CD4-positive, alpha-beta T cell (primary cell): ENCODE results near the gene IQSEC3. TPM values are rescaled to one million over a fixed set of nuclear protein-coding genes. Genes with fewer than 3 reads are reported as not detected.

ENCODE experiments used
- ATAC-seq: fragments of 200-7000 bp; cut with Tn5 transposase; one replicate; pipeline ENCODE4 v1.10.0; 2022; ENCODE audit warnings: mild to moderate bottlenecking; ENCODE audit not compliant: poor library complexity
- CTCF ChIA-PET: fragments of 350-600 bp; sonication (Branson Sonifier 250); formaldehyde crosslinking; loops from one replicate; lab custom pipeline; 2021; ENCODE audit warnings: antibody characterized with exemption, inconsistent platforms; lab: Charles Lee
- POLR2A ChIA-PET: fragments of 350-600 bp; sonication (Branson Sonifier 250); formaldehyde crosslinking; loops from one replicate; lab custom pipeline; 2021; ENCODE audit warnings: antibody characterized with exemption, inconsistent platforms; lab: Charles Lee
- DNase-seq, 14 experiments: peaks; one replicate each; pipeline ENCODE4 v3.0.0-alpha.2; 2013 to 2020; ENCODE audit warnings: mixed read lengths in 2 of 14
- H3K27ac ChIP-seq, 2 donors: one replicate each; pipeline versions ENCODE4 v1.5.1 to v1.7.0; 2013; ENCODE audit warnings: low read length in 2 of 2, low read depth in 1 of 2, mild to moderate bottlenecking in 1 of 2
- H3K27me3 ChIP-seq, 2 experiments: 1 replicate in 1 of 2; 2 replicates in 1 of 2; pipeline versions ENCODE4 v1.6.1 to v1.7.0; 2013; ENCODE audit warnings: low read length in 2 of 2, control low read depth in 1 of 2, mild to moderate bottlenecking in 1 of 2, moderate library complexity in 1 of 2; ENCODE audit not compliant: insufficient read depth in 2 of 2, control insufficient read depth in 1 of 2
- H3K36me3 ChIP-seq: one replicate; pipeline ENCODE4 v1.6.1; 2013; ENCODE audit warnings: low read length, control low read depth; ENCODE audit not compliant: insufficient read depth
- H3K4me1 ChIP-seq: one replicate; pipeline ENCODE4 v1.6.1; 2013; ENCODE audit warnings: low read length, control low read depth; ENCODE audit not compliant: insufficient read depth
- H3K4me3 ChIP-seq: one replicate; pipeline ENCODE4 v1.5.1; 2013; ENCODE audit warnings: mild to moderate bottlenecking, low read length, moderate library complexity
- H3K9me3 ChIP-seq, 2 experiments: 1 replicate in 1 of 2; 2 replicates in 1 of 2; pipeline versions ENCODE4 v1.6.1 to v1.7.0; 2013; ENCODE audit warnings: low read length in 2 of 2, mild to moderate bottlenecking in 2 of 2, control low read depth in 1 of 2, moderate library complexity in 1 of 2; ENCODE audit not compliant: control insufficient read depth in 1 of 2, insufficient read depth in 1 of 2
- H3K27ac Mint-ChIP-seq: one replicate; pipeline ENCODE4 v1.8.0; 2020; ENCODE audit warnings: mixed read lengths
- H3K27me3 Mint-ChIP-seq: one replicate; pipeline ENCODE4 v1.8.0; 2021; ENCODE audit warnings: mixed read lengths
- H3K36me3 Mint-ChIP-seq: one replicate; pipeline ENCODE4 v1.8.0; 2021; ENCODE audit warnings: low read depth, mixed read lengths
- H3K4me1 Mint-ChIP-seq: one replicate; pipeline ENCODE4 v1.8.0; 2021; ENCODE audit warnings: low read depth, mixed read lengths
- H3K4me3 Mint-ChIP-seq: one replicate; pipeline ENCODE4 v1.8.0; 2020; ENCODE audit warnings: mild to moderate bottlenecking, mixed read lengths
- H3K9me3 Mint-ChIP-seq: one replicate; pipeline ENCODE4 v1.8.0; 2020; ENCODE audit warnings: mixed read lengths
- CTCF ChIP-seq: fragments of 200-600 bp; IDR thresholded peaks from one replicate; pipeline ENCODE4 v1.8.0; 2022; ENCODE audit warnings: antibody characterized with exemption, mild to moderate bottlenecking
- intact Hi-C, 2 experiments: fragments of 100-400 bp; cut with DNase I in 1 of 2; cut with micrococcal nuclease in 1 of 2; formaldehyde crosslinking; loops; one replicate each; pipeline versions ENCODE4 v1.15.1 to v1.9.0; 2023 to 2025; cut with DNase I, micrococcal nuclease
- total RNA-seq, 174 experiments: library from RNA in 2 of 174; stranded (reverse) in 2 of 174; gene quantifications; one replicate each; pipeline ENCODE4 v1.2.3 and lab custom pipeline; 2021 to 2026

Gene IQSEC3
- total RNA-seq, 2 experiments from 2014 or later: 0.19 TPM; not detected in 1

- H3K4me1 ChIP-seq: no peaks in the 10 kb centered on the region
- peaks cover 7% of the 10 kb centered on the region for H3K9me3 Mint-ChIP-seq
- no peaks in the 10 kb centered on the region for H3K36me3 ChIP-seq
- H3K4me3 Mint-ChIP-seq: no peak overlapping the region
- H3K27ac ChIP-seq: no peak overlapping the region
- POLR2A ChIA-PET: no interaction called here
- no peak overlapping the region for H3K27ac Mint-ChIP-seq
- no peaks in the 10 kb centered on the region for H3K4me1 Mint-ChIP-seq
- peaks cover 0 to 17% of the 10 kb centered on the region in 2 experiments for H3K9me3 ChIP-seq
- no peak for TF ChIP-seq CTCF
- H3K27me3 Mint-ChIP-seq: peaks cover 19% of the 10 kb centered on the region
- intact Hi-C loops: no loop called here
- DNase-seq: no peak
- H3K27me3 ChIP-seq: peaks cover 0 to 4% of the 10 kb centered on the region in 2 experiments
- no peaks in the 10 kb centered on the region for H3K36me3 Mint-ChIP-seq
- no peak for ATAC-seq
- no peak overlapping the region for H3K4me3 ChIP-seq
- CTCF ChIA-PET: no interaction called here
Measured at GRCh38 chr12:91213-91612, 24.6 kb downstream of the IQSEC3 start.

GRCh38 chr12:93266-94005 lies 26.9 kb downstream of the IQSEC3 start:
- DNase-seq: no peak
- H3K27me3 Mint-ChIP-seq: peaks cover 25% of the 10 kb centered on the region
- no peak overlapping the region for H3K4me3 ChIP-seq
- no peak for TF ChIP-seq CTCF
- intact Hi-C loops: no loop called here
- CTCF ChIA-PET: no interaction called here
- no peak for ATAC-seq
- no peaks in the 10 kb centered on the region for H3K36me3 ChIP-seq
- H3K27ac Mint-ChIP-seq: no peak overlapping the region
- peaks cover 3 to 4% of the 10 kb centered on the region in 2 experiments for H3K27me3 ChIP-seq
- peaks cover 7% of the 10 kb centered on the region for H3K9me3 Mint-ChIP-seq
- H3K4me1 ChIP-seq: no peaks in the 10 kb centered on the region
- no peak overlapping the region for H3K4me3 Mint-ChIP-seq
- H3K27ac ChIP-seq: no peak overlapping the region
- H3K9me3 ChIP-seq: peaks cover 0 to 17% of the 10 kb centered on the region in 2 experiments
- POLR2A ChIA-PET: no interaction called here
- H3K36me3 Mint-ChIP-seq: no peaks in the 10 kb centered on the region
- no peaks in the 10 kb centered on the region for H3K4me1 Mint-ChIP-seq

- no peak for DNase-seq
- CTCF ChIA-PET: no interaction called here
- Mint-ChIP-seq H3K4me3 (no peak overlapping the region), H3K36me3 (no peaks in the 10 kb centered on the region), H3K27me3 (peaks cover 48% of the 10 kb centered on the region), H3K4me1 (no peaks in the 10 kb centered on the region), H3K9me3 (no peaks in the 10 kb centered on the region), H3K27ac (no peak overlapping the region)
- ATAC-seq: no peak
- Histone ChIP-seq H3K4me3 (no peak overlapping the region), H3K27me3 (peaks cover 7 to 11% of the 10 kb centered on the region in 2 experiments), H3K36me3 (no peaks in the 10 kb centered on the region), H3K9me3 (peaks cover 0 to 10% of the 10 kb centered on the region in 2 experiments), H3K27ac (no peak overlapping the region), H3K4me1 (no peaks in the 10 kb centered on the region)
- intact Hi-C loops: no loop called here
- TF ChIP-seq CTCF: no peak
- POLR2A ChIA-PET: no interaction called here
Measured at GRCh38 chr12:96543-96942, 30.0 kb downstream of the IQSEC3 start.
